PC-9 (cell line): ENCODE measurements around the gene GALNT2.

ENCODE experiments used
- EZH2 ChIP-seq: fragments of 200-600 bp; sonication (generic); IDR thresholded peaks from 2 replicates; pipeline ENCODE4 v1.8.0; 2017; ENCODE audit warnings: antibody characterized with exemption, low read depth
- TF ChIP-seq, protein P1 (sequence below): fragments of 200-600 bp; sonication (generic); conservative IDR thresholded peaks from 2 replicates; pipeline ENCODE4 v1.6.1; 2017; ENCODE audit warnings: mixed run types, antibody characterized with exemption, mild to moderate bottlenecking, moderate library complexity

GRCh38 chr1:230261928-230262650 lies 195.1 kb downstream of the GALNT2 start:
- TF ChIP-seq, protein P1, sequence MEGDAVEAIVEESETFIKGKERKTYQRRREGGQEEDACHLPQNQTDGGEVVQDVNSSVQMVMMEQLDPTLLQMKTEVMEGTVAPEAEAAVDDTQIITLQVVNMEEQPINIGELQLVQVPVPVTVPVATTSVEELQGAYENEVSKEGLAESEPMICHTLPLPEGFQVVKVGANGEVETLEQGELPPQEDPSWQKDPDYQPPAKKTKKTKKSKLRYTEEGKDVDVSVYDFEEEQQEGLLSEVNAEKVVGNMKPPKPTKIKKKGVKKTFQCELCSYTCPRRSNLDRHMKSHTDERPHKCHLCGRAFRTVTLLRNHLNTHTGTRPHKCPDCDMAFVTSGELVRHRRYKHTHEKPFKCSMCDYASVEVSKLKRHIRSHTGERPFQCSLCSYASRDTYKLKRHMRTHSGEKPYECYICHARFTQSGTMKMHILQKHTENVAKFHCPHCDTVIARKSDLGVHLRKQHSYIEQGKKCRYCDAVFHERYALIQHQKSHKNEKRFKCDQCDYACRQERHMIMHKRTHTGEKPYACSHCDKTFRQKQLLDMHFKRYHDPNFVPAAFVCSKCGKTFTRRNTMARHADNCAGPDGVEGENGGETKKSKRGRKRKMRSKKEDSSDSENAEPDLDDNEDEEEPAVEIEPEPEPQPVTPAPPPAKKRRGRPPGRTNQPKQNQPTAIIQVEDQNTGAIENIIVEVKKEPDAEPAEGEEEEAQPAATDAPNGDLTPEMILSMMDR = no peak
- TF ChIP-seq EZH2 = no peak
